CD8-positive, alpha-beta memory T cell (primary cell): Measurements from ENCODE around the gene MYL3. TPM values are rescaled to one million over a fixed set of nuclear protein-coding genes. Genes with fewer than 3 reads are reported as not detected.

Experiments
- CTCF ChIA-PET: fragments of 350-600 bp; sonication (Branson Sonifier 250); formaldehyde crosslinking; loops from one replicate; lab custom pipeline; 2021; ENCODE audit warnings: antibody characterized with exemption; lab: Charles Lee
- POLR2A ChIA-PET: fragments of 350-600 bp; sonication (Branson Sonifier 250); formaldehyde crosslinking; loops from one replicate; lab custom pipeline; 2021; ENCODE audit warnings: antibody characterized with exemption; lab: Charles Lee
- DNase-seq, 5 donors: peaks; one replicate each; pipeline versions ENCODE4 v3.0.0 to v3.0.0-alpha.2; 2020 to 2022; ENCODE audit warnings: mixed read lengths in 1 of 5
- H3K27ac ChIP-seq: one replicate; pipeline ENCODE4 v1.7.0; 2013; ENCODE audit warnings: low read depth, mild to moderate bottlenecking, low read length, moderate library complexity
- H3K27me3 ChIP-seq: 2 replicates; pipeline ENCODE4 v1.7.0; 2013; ENCODE audit warnings: low read length, mild to moderate bottlenecking; ENCODE audit not compliant: insufficient read depth, poor library complexity, severe bottlenecking
- H3K36me3 ChIP-seq: 2 replicates; pipeline ENCODE4 v1.7.0; 2013; ENCODE audit warnings: mild to moderate bottlenecking, low read length, moderate library complexity; ENCODE audit not compliant: insufficient read depth
- H3K4me1 ChIP-seq: 2 replicates; pipeline ENCODE4 v1.7.0; 2013; ENCODE audit warnings: mild to moderate bottlenecking, low read length, moderate library complexity; ENCODE audit not compliant: insufficient read depth
- H3K4me3 ChIP-seq: 2 replicates; pipeline ENCODE4 v1.7.0; 2013; ENCODE audit warnings: mild to moderate bottlenecking, low read length
- H3K9me3 ChIP-seq: 2 replicates; pipeline ENCODE4 v1.7.0; 2013; ENCODE audit warnings: mild to moderate bottlenecking, low read length
- H3K27ac Mint-ChIP-seq, 8 donors: one replicate each; pipeline ENCODE4 v1.8.0; 2020 to 2021; ENCODE audit warnings: mixed read lengths in 8 of 8, mild to moderate bottlenecking in 6 of 8, inconsistent platforms in 3 of 8, moderate library complexity in 3 of 8
- H3K27me3 Mint-ChIP-seq, 2 donors: one replicate each; pipeline ENCODE4 v1.8.0; 2020 to 2021; ENCODE audit warnings: mixed read lengths in 2 of 2, mild to moderate bottlenecking in 1 of 2, moderate library complexity in 1 of 2
- H3K36me3 Mint-ChIP-seq, 3 donors: one replicate each; pipeline ENCODE4 v1.8.0; 2020 to 2021; ENCODE audit warnings: mixed read lengths in 3 of 3, inconsistent platforms in 1 of 3, mild to moderate bottlenecking in 1 of 3
- H3K4me1 Mint-ChIP-seq, 3 donors: one replicate each; pipeline ENCODE4 v1.8.0; 2020 to 2021; ENCODE audit warnings: mixed read lengths in 3 of 3, inconsistent platforms in 1 of 3, mild to moderate bottlenecking in 1 of 3
- H3K4me3 Mint-ChIP-seq, 7 donors: one replicate each; pipeline ENCODE4 v1.8.0; 2020 to 2021; ENCODE audit warnings: mixed read lengths in 7 of 7, mild to moderate bottlenecking in 6 of 7, moderate library complexity in 4 of 7, inconsistent platforms in 2 of 7
- H3K9me3 Mint-ChIP-seq, 5 donors: one replicate each; pipeline ENCODE4 v1.8.0; 2020 to 2022; ENCODE audit warnings: mixed read lengths in 5 of 5, mild to moderate bottlenecking in 3 of 5, moderate library complexity in 2 of 5, inconsistent platforms in 1 of 5
- polyA plus RNA-seq: library from polyadenylated mRNA; unstranded; fragments of 300-500 nt; fragmentation: Illumina TruSeq; gene quantifications from one replicate; pipeline ENCODE4 v1.2.3, GENCODE V29; 2021
- total RNA-seq, 2 experiments: library from RNA; stranded (reverse); gene quantifications; one replicate each; pipeline ENCODE4 v1.2.3, GENCODE V29; 2021

MYL3 gene
- total and polyA plus RNA-seq, 3 experiments from 2014 or later, result not detected

GRCh38 chr3:46878781-46879436 lies 15.7 kb upstream of the MYL3 start:
- Mint-ChIP-seq H3K9me3 (no peaks in the 10 kb centered on the region), H3K27ac (no peak overlapping the region), H3K27me3 (peaks cover 25 to 34% of the 10 kb centered on the region in 2 donors), H3K4me3 (peak overlapping the region in 1 of 7 donors; percentile 54), H3K4me1 (peaks cover 0 to 20% (median 4%) of the 10 kb centered on the region in 3 donors), H3K36me3 (no peaks in the 10 kb centered on the region)
- Histone ChIP-seq H3K9me3 (no peaks in the 10 kb centered on the region), H3K4me1 (no peaks in the 10 kb centered on the region), H3K27ac (no peak overlapping the region), H3K27me3 (peaks cover 26% of the 10 kb centered on the region), H3K36me3 (no peaks in the 10 kb centered on the region), H3K4me3 (no peak overlapping the region)
- CTCF ChIA-PET, result interaction anchor here (1.3 kb wide), 1 partner anchor 12 kb away, joined by 3 read pairs; no protein-coding TSS in a partner anchor
- POLR2A ChIA-PET, result no interaction called here
- no peak for DNase-seq

GRCh38 chr3:46877406-46878125 lies 14.3 kb upstream of the MYL3 start, which contains the start of gene PTH1R:
PTH1R (plus strand) TSS chr3:46877721; CDS start chr3:46883560, 5,839 bp downstream.
- H3K27ac ChIP-seq, result no peak within 1 kb of the TSS
- peak within 1 kb of the TSS in 1 of 8 donors; percentile 33 for H3K27ac Mint-ChIP-seq
- H3K4me3 ChIP-seq, result no peak within 1 kb of the TSS
- H3K36me3 ChIP-seq, result no peaks in the 10 kb centered on the region
- no peaks in the 10 kb centered on the region for H3K4me1 ChIP-seq
- H3K9me3 ChIP-seq, result no peaks in the 10 kb centered on the region
- no peaks in the 10 kb centered on the region for H3K9me3 Mint-ChIP-seq
- ChIA-PET POLR2A (no interaction called here), CTCF (interaction anchor here (0.7 kb wide), 1 partner anchor 17 kb away, joined by 4 read pairs; no protein-coding TSS in a partner anchor)
- no peaks in the 10 kb centered on the region for H3K36me3 Mint-ChIP-seq
- H3K27me3 ChIP-seq, result peaks cover 18% of the 10 kb centered on the region
- DNase-seq, result no peak
- peaks cover 0 to 14% (median 4%) of the 10 kb centered on the region in 3 donors for H3K4me1 Mint-ChIP-seq
- peaks cover 23 to 32% of the 10 kb centered on the region in 2 donors for H3K27me3 Mint-ChIP-seq
- H3K4me3 Mint-ChIP-seq, result no peak within 1 kb of the TSS

- no peak for DNase-seq
- Histone ChIP-seq H3K9me3 (no peaks in the 10 kb centered on the region), H3K4me3 (no peak overlapping the region), H3K27ac (no peak overlapping the region), H3K4me1 (no peaks in the 10 kb centered on the region), H3K36me3 (no peaks in the 10 kb centered on the region), H3K27me3 (peaks cover 16% of the 10 kb centered on the region)
- peak overlapping the region in 1 of 8 donors; percentile 33 for H3K27ac Mint-ChIP-seq
- no peaks in the 10 kb centered on the region for H3K9me3 Mint-ChIP-seq
- no peaks in the 10 kb centered on the region for H3K36me3 Mint-ChIP-seq
- ChIA-PET POLR2A (no interaction called here), CTCF (interaction anchor here (1.0 kb wide), 1 partner anchor 9 kb away, joined by 3 read pairs; no protein-coding TSS in a partner anchor)
- H3K4me3 Mint-ChIP-seq, result no peak overlapping the region
- peaks cover 21 to 30% of the 10 kb centered on the region in 2 donors for H3K27me3 Mint-ChIP-seq
- H3K4me1 Mint-ChIP-seq, result peaks cover 0 to 8% (median 4%) of the 10 kb centered on the region in 3 donors
Measured at GRCh38 chr3:46876313-46877300, 13.4 kb upstream of the MYL3 start.

DNA sequence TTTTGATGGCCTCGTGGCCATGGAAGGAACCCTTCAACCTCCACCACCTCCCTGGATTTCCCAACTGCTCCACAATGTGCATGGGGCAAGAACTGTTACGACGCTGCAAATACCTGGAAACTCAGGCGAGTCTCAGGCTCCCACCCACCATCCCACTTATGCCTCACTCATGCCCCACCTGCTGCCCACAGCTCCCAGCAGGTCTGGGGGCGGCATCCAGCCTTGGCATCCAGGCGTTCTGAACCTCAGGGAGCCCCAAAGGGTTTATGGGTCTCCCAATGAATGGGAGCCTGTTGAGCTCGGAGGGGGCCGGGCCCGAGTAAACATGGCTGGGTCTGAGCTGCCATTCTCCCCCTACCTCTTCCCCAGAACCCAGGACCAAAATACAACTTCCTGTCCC lies 12.3 kb upstream of the MYL3 start:
- H3K9me3 ChIP-seq, result no peaks in the 10 kb centered on the region

DNA sequence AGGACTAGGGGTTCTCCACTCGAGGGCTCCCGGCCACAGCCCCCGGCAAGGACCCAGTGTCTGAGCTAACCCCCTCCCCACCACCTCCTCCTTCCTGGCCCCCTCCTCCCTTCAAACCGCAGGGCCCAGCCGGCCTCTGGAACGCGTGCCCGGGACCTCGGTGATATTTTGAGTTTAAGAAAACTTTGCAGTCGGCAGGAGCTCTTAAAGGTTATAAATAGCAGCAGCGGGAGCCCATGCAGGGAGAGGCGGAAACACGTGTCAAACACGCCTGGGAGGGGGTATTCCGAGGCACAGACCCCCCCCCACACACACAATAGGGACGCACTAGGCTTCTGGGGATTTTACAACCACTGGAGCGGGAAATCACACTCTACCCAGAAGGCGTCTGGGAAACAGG lies 11.2 kb upstream of the MYL3 start:
- H3K4me1 Mint-ChIP-seq, result no peaks in the 10 kb centered on the region
- peaks cover 6 to 28% of the 10 kb centered on the region in 2 donors for H3K27me3 Mint-ChIP-seq
- no peaks in the 10 kb centered on the region for H3K36me3 Mint-ChIP-seq
- H3K27ac ChIP-seq, result no peak overlapping the region
- H3K36me3 ChIP-seq, result no peaks in the 10 kb centered on the region
- POLR2A ChIA-PET, result no interaction called here
- no peaks in the 10 kb centered on the region for H3K27me3 ChIP-seq
- no peak overlapping the region for H3K4me3 Mint-ChIP-seq
- no peaks in the 10 kb centered on the region for H3K9me3 ChIP-seq
- no peak for DNase-seq
- H3K4me1 ChIP-seq, result no peaks in the 10 kb centered on the region
- no peak overlapping the region for H3K4me3 ChIP-seq
- H3K9me3 Mint-ChIP-seq, result no peaks in the 10 kb centered on the region
- CTCF ChIA-PET, result no interaction called here
- H3K27ac Mint-ChIP-seq, result no peak overlapping the region

More for the DNA sequence above, 12.3 kb upstream of the MYL3 start:
- DNase-seq, result no peak
- no peak overlapping the region for H3K27ac ChIP-seq
- Mint-ChIP-seq H3K4me3 (no peak overlapping the region), H3K4me1 (peaks cover 0 to 2% (median 1%) of the 10 kb centered on the region in 3 donors), H3K27me3 (peaks cover 18 to 30% of the 10 kb centered on the region in 2 donors), H3K27ac (no peak overlapping the region), H3K36me3 (no peaks in the 10 kb centered on the region), H3K9me3 (no peaks in the 10 kb centered on the region)
- CTCF ChIA-PET, result interaction anchor here (1.0 kb wide), 1 partner anchor 8 kb away, joined by 3 read pairs; no protein-coding TSS in a partner anchor
- POLR2A ChIA-PET, result no interaction called here
- H3K4me1 ChIP-seq, result no peaks in the 10 kb centered on the region
- peaks cover 6% of the 10 kb centered on the region for H3K27me3 ChIP-seq
- no peaks in the 10 kb centered on the region for H3K36me3 ChIP-seq
- no peak overlapping the region for H3K4me3 ChIP-seq

- no peak overlapping the region for H3K27ac Mint-ChIP-seq
- Histone ChIP-seq H3K4me3 (no peak overlapping the region), H3K4me1 (no peaks in the 10 kb centered on the region), H3K36me3 (no peaks in the 10 kb centered on the region), H3K27ac (no peak overlapping the region), H3K27me3 (no peaks in the 10 kb centered on the region), H3K9me3 (no peaks in the 10 kb centered on the region)
- no peaks in the 10 kb centered on the region for H3K4me1 Mint-ChIP-seq
- ChIA-PET POLR2A (interaction anchor here (0.6 kb wide), 1 partner anchor 487 kb away, joined by 3 read pairs; no protein-coding TSS in a partner anchor), CTCF (interaction anchor here (1.1 kb wide), 1 partner anchor 13 kb away, joined by 4 read pairs; no protein-coding TSS in a partner anchor)
- no peak overlapping the region for H3K4me3 Mint-ChIP-seq
- peaks cover 5 to 29% of the 10 kb centered on the region in 2 donors for H3K27me3 Mint-ChIP-seq
- H3K36me3 Mint-ChIP-seq, result no peaks in the 10 kb centered on the region
- no peaks in the 10 kb centered on the region for H3K9me3 Mint-ChIP-seq
- DNase-seq, result no peak
Measured at GRCh38 chr3:46873521-46873920, 10.3 kb upstream of the MYL3 start.

DNA sequence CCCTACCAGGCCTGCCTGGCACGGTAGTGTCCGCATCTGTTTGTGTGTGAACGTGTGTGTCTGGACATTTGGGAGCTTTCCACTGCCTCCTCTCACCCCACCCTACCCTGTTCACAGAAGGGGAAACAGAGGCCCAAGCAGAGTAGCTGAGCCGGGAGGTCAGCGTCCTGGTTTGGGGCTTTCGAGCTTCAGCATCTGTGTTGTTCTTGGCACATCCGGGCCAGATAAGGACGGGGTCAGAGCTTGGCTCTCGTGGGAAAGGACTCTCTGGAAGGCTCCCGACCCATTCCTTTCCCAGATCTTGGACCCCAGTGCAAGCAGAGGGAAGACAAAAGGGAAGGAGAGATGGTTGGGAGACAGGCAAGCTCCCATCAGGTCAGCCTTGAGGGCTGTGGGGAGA lies 8.0 kb upstream of the MYL3 start:
- H3K9me3 Mint-ChIP-seq, result no peaks in the 10 kb centered on the region
- POLR2A ChIA-PET, result no interaction called here
- Histone ChIP-seq H3K36me3 (no peaks in the 10 kb centered on the region), H3K27ac (no peak overlapping the region), H3K27me3 (no peaks in the 10 kb centered on the region), H3K4me1 (no peaks in the 10 kb centered on the region), H3K4me3 (no peak overlapping the region), H3K9me3 (no peaks in the 10 kb centered on the region)
- peaks cover 5 to 34% of the 10 kb centered on the region in 2 donors for H3K27me3 Mint-ChIP-seq
- no peak for DNase-seq
- no peak overlapping the region for H3K4me3 Mint-ChIP-seq
- H3K4me1 Mint-ChIP-seq, result peaks cover 0 to 2% (median 0%) of the 10 kb centered on the region in 3 donors
- H3K27ac Mint-ChIP-seq, result no peak overlapping the region
- H3K36me3 Mint-ChIP-seq, result no peaks in the 10 kb centered on the region
- CTCF ChIA-PET, result interaction anchor here (1.8 kb wide), 1 partner anchor 8 kb away, joined by 5 read pairs; the partner anchor contains the start of gene MYL3
